Body of pancreas (tissue), 4 donors: ENCODE measurements around the gene KCNH1. TPM values are rescaled to one million over a fixed set of nuclear protein-coding genes. Genes with fewer than 3 reads are reported as not detected.

Experiments
- ATAC-seq: fragments of 150-250 bp; one replicate; pipeline ENCODE4 v1.9.1; 2016
- DNase-seq, 4 donors: peaks; one replicate each; pipeline ENCODE4 v3.0.0-alpha.2; 2019
- H3K27ac ChIP-seq, 4 donors: fragments of 200-600 bp; sonication (generic); 1 replicate in 3 of 4; 2 replicates in 1 of 4; pipeline versions ENCODE4 v1.5.1 to v1.6.1; 2016 to 2019; ENCODE audit warnings: mild to moderate bottlenecking in 1 of 4, mixed read lengths in 1 of 4, moderate library complexity in 1 of 4
- H3K27me3 ChIP-seq, 2 donors: fragments of 200-600 bp; sonication (generic); one replicate each; pipeline ENCODE4 v1.6.0; 2016; ENCODE audit warnings: mild to moderate bottlenecking in 1 of 2
- H3K36me3 ChIP-seq, 2 donors: fragments of 200-600 bp; sonication (generic); replicated peaks in 1 of 2; 2 replicates each; pipeline ENCODE4 v1.5.1; 2016; ENCODE audit warnings: low read depth in 2 of 2; ENCODE audit not compliant: insufficient read depth in 1 of 2
- H3K4me1 ChIP-seq: fragments of 200-600 bp; sonication (generic); one replicate; pipeline ENCODE4 v1.6.0; 2016
- H3K4me3 ChIP-seq, 2 donors: fragments of 200-600 bp; sonication (generic); 1 replicate in 1 of 2; 2 replicates in 1 of 2; pipeline ENCODE4 v1.5.1; 2016 to 2019
- H3K9me3 ChIP-seq, 3 donors: fragments of 200-600 bp; sonication (generic); 1 replicate in 2 of 3; 2 replicates in 1 of 3; pipeline ENCODE4 v1.5.1; 2016
- CTCF ChIP-seq, 7 experiments: fragments of 450-650 bp in 4 of 7; fragments of 200-600 bp in 3 of 7; sonication (generic) in 3 of 7; IDR thresholded peaks; one replicate each; pipeline ENCODE4 v1.5.1; 2016 to 2019; ENCODE audit warnings: antibody characterized with exemption in 7 of 7
- POLR2A ChIP-seq, 3 donors: fragments of 450-650 bp; IDR thresholded peaks; one replicate each; pipeline ENCODE4 v1.6.1; 2016; ENCODE audit warnings: antibody characterized with exemption in 3 of 3, mild to moderate bottlenecking in 2 of 3
- WGBS, 2 donors: methylation state at CpG; one replicate each; pipeline ENCODE4 v1.1.5; 2017; 5-methylcytosine and 5-hydroxymethylcytosine counted together
- intact Hi-C: fragments of 100-400 bp; cut with DNase I; formaldehyde crosslinking; loops from one replicate; pipeline ENCODE4 v1.15.1; 2023
- total RNA-seq, 2 donors: library from RNA; depleted of rRNA; stranded (reverse); fragments of >200 nt; gene quantifications; one replicate each; pipeline ENCODE4 v1.1.0, GENCODE V29; 2016

Gene KCNH1
- total RNA-seq, 2 donors from 2014 or later, result 0.52 TPM; not detected in 1

GRCh38 chr1:210907251-210907805 is 226.6 kb downstream of the KCNH1 start:
- Histone ChIP-seq H3K4me3 (no peak overlapping the region), H3K4me1 (no peaks in the 10 kb centered on the region), H3K9me3 (no peaks in the 10 kb centered on the region), H3K36me3 (no peaks in the 10 kb centered on the region), H3K27me3 (no peaks in the 10 kb centered on the region), H3K27ac (no peak overlapping the region)
- no peak for TF ChIP-seq CTCF (IDR thresholded peaks at IDR 0.05)
- no peak for TF ChIP-seq POLR2A (IDR thresholded peaks at IDR 0.05)
- WGBS, 2 donors, result 79% methylated on average over 1 of the region's 1 CpG
- DNase-seq, result no peak
- ATAC-seq, result no peak
- intact Hi-C loops, result no loop called here

- WGBS, 2 donors, result 41 to 64% methylated on average over 4 to 7 of the region's 7 CpGs
- H3K9me3 ChIP-seq, result no peaks in the 10 kb centered on the region
- no peak overlapping the region for H3K4me3 ChIP-seq
- TF ChIP-seq CTCF (IDR thresholded peaks at IDR 0.05) (no peak), POLR2A (IDR thresholded peaks at IDR 0.05) (no peak)
- intact Hi-C loops, result no loop called here
- H3K36me3 ChIP-seq, result no peaks in the 10 kb centered on the region
- no peaks in the 10 kb centered on the region for H3K4me1 ChIP-seq
- no peak for ATAC-seq
- no peak for DNase-seq
- no peak overlapping the region for H3K27ac ChIP-seq
- H3K27me3 ChIP-seq, result no peaks in the 10 kb centered on the region
Measured at GRCh38 chr1:210905944-210906453, 227.9 kb downstream of the KCNH1 start.

- no peaks in the 10 kb centered on the region for H3K36me3 ChIP-seq
- 42 to 49% methylated on average over 4 of the region's 4 CpGs for WGBS, 2 donors
- H3K27ac ChIP-seq, result no peak overlapping the region
- no peaks in the 10 kb centered on the region for H3K27me3 ChIP-seq
- ATAC-seq (no peak), DNase-seq (no peak)
- H3K9me3 ChIP-seq, result no peaks in the 10 kb centered on the region
- H3K4me3 ChIP-seq, result no peak overlapping the region
- TF ChIP-seq POLR2A (IDR thresholded peaks at IDR 0.05) (no peak), CTCF (IDR thresholded peaks at IDR 0.05) (no peak)
- no peaks in the 10 kb centered on the region for H3K4me1 ChIP-seq
- intact Hi-C loops, result no loop called here
Measured at GRCh38 chr1:210905365-210905904, 228.5 kb downstream of the KCNH1 start.

- Histone ChIP-seq H3K27me3 (no peaks in the 10 kb centered on the region), H3K27ac (no peak overlapping the region), H3K4me1 (no peaks in the 10 kb centered on the region), H3K9me3 (no peaks in the 10 kb centered on the region), H3K36me3 (no peaks in the 10 kb centered on the region), H3K4me3 (no peak overlapping the region)
- ATAC-seq, result no peak
- 66 to 73% methylated on average over 8 of the region's 8 CpGs for WGBS, 2 donors
- DNase-seq, result no peak
- intact Hi-C loops, result no loop called here
- TF ChIP-seq POLR2A (IDR thresholded peaks at IDR 0.05) (no peak), CTCF (IDR thresholded peaks at IDR 0.05) (no peak)
Measured at GRCh38 chr1:210901981-210902770, 231.8 kb downstream of the KCNH1 start.
